ENCODE measurements around the gene EVX1.

Gene EVX1

DNA sequence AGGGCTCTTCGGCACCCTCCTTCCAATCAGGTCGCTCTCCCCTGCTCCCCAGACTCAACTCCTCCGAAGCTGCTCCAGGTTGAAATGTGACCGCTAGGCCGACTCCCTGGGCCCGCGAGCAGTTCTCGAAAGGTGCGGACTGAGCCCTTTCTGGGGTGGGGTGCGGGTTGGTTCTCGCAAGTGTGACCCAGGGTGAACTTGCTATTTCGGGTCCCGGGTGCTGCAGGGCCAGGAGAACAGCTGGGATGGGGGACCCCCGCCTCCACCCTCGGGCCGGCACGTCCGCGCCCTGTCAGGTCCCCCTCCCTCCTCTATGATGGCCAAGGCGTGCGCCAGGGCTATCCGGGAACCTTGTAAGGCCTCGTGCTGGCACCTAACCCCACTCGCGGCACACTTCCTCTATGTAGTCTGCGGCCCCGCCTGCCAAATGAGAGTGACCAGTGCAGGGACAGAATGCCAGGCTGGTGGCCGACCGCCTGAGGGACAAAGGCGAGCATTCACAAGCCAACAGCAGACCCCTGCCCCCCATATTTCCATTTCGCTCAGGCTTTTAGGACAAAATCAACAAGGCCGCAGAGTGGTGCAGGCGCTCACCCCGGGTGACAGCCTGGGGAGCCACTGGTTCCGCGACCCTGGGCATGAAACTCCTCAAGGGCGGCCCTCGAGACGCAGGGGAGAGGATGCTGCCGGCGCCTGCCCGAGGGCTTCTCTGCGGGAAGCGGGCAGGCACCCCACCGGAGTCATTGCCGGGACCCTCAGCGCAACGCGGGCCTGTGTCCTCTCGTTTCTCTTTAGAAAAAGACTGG is 29.0 kb upstream of the EVX1 start:
- DNase-seq (ENCODE audit: extremely low read depth, insufficient read length), result no peak
- TF ChIP-seq, protein P1, sequence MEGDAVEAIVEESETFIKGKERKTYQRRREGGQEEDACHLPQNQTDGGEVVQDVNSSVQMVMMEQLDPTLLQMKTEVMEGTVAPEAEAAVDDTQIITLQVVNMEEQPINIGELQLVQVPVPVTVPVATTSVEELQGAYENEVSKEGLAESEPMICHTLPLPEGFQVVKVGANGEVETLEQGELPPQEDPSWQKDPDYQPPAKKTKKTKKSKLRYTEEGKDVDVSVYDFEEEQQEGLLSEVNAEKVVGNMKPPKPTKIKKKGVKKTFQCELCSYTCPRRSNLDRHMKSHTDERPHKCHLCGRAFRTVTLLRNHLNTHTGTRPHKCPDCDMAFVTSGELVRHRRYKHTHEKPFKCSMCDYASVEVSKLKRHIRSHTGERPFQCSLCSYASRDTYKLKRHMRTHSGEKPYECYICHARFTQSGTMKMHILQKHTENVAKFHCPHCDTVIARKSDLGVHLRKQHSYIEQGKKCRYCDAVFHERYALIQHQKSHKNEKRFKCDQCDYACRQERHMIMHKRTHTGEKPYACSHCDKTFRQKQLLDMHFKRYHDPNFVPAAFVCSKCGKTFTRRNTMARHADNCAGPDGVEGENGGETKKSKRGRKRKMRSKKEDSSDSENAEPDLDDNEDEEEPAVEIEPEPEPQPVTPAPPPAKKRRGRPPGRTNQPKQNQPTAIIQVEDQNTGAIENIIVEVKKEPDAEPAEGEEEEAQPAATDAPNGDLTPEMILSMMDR (IDR thresholded peaks at IDR 0.05; ENCODE audit: insufficient read depth, low read length, poor library complexity, severe bottlenecking), result no peak
- Histone ChIP-seq H3K27me3 (replicated peaks; ENCODE audit: control insufficient read depth, insufficient read depth, low read length) (no peaks in the 10 kb centered on the region; the same call in none of the 2 replicates), H3K36me3 (ENCODE audit: control insufficient read depth, insufficient read depth, low read length) (no peaks in the 10 kb centered on the region), H3K4me3 (replicated peaks; ENCODE audit: low read depth, low read length) (no peak overlapping the region)

DNA sequence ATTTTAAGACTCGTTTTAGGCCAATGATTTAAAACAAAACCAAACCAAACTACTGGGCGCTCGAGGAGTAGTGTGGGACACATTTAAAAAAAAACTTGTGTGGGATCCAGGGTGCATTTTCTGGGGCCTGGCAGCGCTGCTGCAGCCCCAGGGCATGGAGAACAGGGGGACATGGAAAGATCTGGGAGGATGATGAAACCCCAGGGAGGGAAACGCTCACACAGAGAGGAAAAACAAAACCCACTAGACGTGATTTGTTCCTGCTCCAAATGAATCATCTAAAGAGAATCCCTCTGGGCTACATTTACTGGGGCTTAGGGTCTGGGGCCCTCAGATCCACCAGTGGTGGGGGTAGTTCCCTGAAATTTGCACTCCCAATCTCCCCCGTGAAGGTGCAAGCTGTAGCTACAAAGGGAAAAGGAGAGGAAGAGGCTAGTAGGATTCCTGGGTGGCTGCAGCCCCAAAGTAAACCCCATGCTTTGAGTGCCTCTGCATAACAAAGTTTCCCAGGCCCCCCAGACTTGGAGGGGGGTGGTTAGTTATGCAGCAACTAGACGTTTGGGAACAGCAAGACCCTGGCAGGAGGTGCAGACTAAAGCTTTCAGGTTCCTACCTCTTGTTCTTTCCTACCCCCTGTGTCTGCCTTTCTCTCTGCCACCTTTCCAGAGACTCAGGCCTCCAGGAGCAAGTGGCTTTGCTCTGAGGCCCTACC is 28.2 kb upstream of the EVX1 start:
- no peak for DNase-seq (ENCODE audit: extremely low read depth, insufficient read length)
- Histone ChIP-seq H3K4me3 (replicated peaks; ENCODE audit: low read depth, low read length) (no peak overlapping the region), H3K27me3 (replicated peaks; ENCODE audit: control insufficient read depth, insufficient read depth, low read length) (no peaks in the 10 kb centered on the region; the same call in none of the 2 replicates), H3K36me3 (ENCODE audit: control insufficient read depth, insufficient read depth, low read length) (no peaks in the 10 kb centered on the region)
- TF ChIP-seq, protein P1 (IDR thresholded peaks at IDR 0.05; ENCODE audit: insufficient read depth, low read length, poor library complexity, severe bottlenecking), result no peak

DNA sequence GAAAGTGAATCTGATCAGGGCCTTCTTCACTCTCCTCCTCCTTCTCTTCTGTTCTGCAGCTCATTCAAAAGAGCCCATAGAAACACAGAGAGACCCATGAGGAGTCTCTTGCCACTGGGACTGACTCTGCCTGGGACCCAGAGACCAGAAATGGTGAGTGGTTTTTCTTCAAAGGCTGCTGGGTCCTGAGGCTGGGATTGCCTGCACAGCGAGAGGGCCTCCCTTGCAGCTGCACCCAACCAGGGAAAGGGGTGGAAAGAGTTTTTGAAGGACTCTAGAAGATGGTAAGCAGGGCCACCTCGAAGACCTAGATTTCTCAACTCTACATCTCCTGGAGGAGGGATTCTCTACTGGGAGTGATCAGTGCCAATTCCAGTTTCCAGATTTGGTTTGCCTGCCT is 27.2 kb upstream of the EVX1 start:
- H3K27me3 ChIP-seq (replicated peaks; ENCODE audit: control insufficient read depth, insufficient read depth, low read length), result no peaks in the 10 kb centered on the region; the same call in none of the 2 replicates
- no peaks in the 10 kb centered on the region for H3K36me3 ChIP-seq (ENCODE audit: control insufficient read depth, insufficient read depth, low read length)
- H3K4me3 ChIP-seq (replicated peaks; ENCODE audit: low read depth, low read length), result no peak overlapping the region
- TF ChIP-seq, protein P1 (IDR thresholded peaks at IDR 0.05; ENCODE audit: insufficient read depth, low read length, poor library complexity, severe bottlenecking), result no peak
- no peak for DNase-seq (ENCODE audit: extremely low read depth, insufficient read length)

DNA sequence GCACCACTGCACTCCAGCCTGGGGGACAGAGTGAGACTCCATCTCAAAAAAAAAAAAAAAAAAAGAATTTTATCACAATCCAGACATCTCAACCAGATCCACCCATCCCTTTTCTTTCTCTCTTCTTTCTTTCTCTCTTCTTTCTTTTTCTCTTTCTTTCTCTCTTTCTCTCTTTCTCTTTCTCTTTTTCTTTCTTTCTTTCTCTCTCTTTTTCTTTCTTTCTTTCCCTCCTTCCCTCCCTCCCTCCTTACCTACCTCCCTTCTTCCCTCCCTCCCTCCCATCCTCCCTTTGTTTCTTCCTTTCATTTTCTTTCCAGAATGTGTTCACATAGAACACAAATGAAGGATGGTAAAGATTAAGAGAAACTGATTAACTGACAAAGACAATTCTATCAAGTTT is 24.7 kb upstream of the EVX1 start:
- H3K4me3 ChIP-seq (replicated peaks; ENCODE audit: low read depth, low read length), result no peak overlapping the region
- DNase-seq (ENCODE audit: extremely low read depth, insufficient read length), result no peak
- TF ChIP-seq, protein P1 (IDR thresholded peaks at IDR 0.05; ENCODE audit: insufficient read depth, low read length, poor library complexity, severe bottlenecking), result no peak
- peaks cover 2% of the 10 kb centered on the region for H3K27me3 ChIP-seq (replicated peaks; ENCODE audit: control insufficient read depth, insufficient read depth, low read length)
- no peaks in the 10 kb centered on the region for H3K36me3 ChIP-seq (ENCODE audit: control insufficient read depth, insufficient read depth, low read length)

DNA sequence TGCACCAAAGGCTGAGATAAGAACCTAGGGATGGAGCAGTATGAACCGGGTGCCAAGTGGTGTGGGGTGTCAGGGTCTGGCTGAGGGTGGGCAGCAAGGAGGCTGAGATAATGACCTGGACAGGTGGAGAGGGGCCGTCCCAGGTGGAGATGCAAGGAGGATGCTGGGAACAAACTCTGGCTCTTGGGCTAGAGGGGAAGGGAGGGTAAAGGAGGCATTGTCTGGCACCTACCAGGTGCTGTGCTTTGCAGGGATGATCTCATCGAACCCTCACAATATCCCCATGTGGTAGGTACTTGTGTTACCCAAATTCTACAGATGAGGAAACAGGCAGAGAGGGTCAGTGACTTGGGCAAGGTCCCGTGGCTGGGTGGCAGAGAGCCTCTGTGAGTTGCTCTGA is 22.8 kb upstream of the EVX1 start:
- peaks cover 2% of the 10 kb centered on the region; the same call in 1 of the 2 replicates for H3K27me3 ChIP-seq (replicated peaks; ENCODE audit: control insufficient read depth, insufficient read depth, low read length)
- no peak for DNase-seq (ENCODE audit: extremely low read depth, insufficient read length)
- no peak overlapping the region for H3K4me3 ChIP-seq (replicated peaks; ENCODE audit: low read depth, low read length)
- no peaks in the 10 kb centered on the region for H3K36me3 ChIP-seq (ENCODE audit: control insufficient read depth, insufficient read depth, low read length)
- TF ChIP-seq, protein P1 (IDR thresholded peaks at IDR 0.05; ENCODE audit: insufficient read depth, low read length, poor library complexity, severe bottlenecking), result no peak
